Astrocyte (in vitro differentiated cells and primary cell): Measurements from ENCODE around the gene S100B. TPM values are rescaled to one million over a fixed set of nuclear protein-coding genes. Genes with fewer than 3 reads are reported as not detected.

ENCODE experiments used
- DNase-seq: peaks from one replicate; pipeline ENCODE4 v3.0.0-alpha.2; 2010; ENCODE audit warnings: low read depth
- FAIRE-seq: peaks from 2 replicates; lab custom pipeline; 2011; peaks lifted over from hg19 to GRCh38; lab: Jason Lieb, UNC
- H2AFZ ChIP-seq: 2 replicates; pipeline ENCODE4 v1.6.0; 2012; ENCODE audit warnings: low read depth, low read length, inconsistent platforms
- H3K27ac ChIP-seq: 2 replicates; pipeline ENCODE4 v1.5.1; 2011; ENCODE audit warnings: low read depth, low read length, inconsistent platforms
- H3K27me3 ChIP-seq: 2 replicates; pipeline ENCODE4 v1.6.0; 2011; ENCODE audit warnings: low read length, inconsistent platforms; ENCODE audit not compliant: insufficient read depth
- H3K36me3 ChIP-seq: 2 replicates; pipeline ENCODE4 v1.5.1; 2011; ENCODE audit warnings: low read length, inconsistent platforms; ENCODE audit not compliant: insufficient read depth
- H3K4me1 ChIP-seq: 2 replicates; pipeline ENCODE4 v1.5.1; 2011; ENCODE audit warnings: low read length, inconsistent platforms; ENCODE audit not compliant: insufficient read depth
- H3K4me2 ChIP-seq: 2 replicates; pipeline ENCODE4 v1.6.0; 2012; ENCODE audit warnings: low read length, inconsistent platforms
- H3K4me3 ChIP-seq: 2 replicates; pipeline ENCODE4 v1.5.1; 2011; ENCODE audit warnings: low read depth, mild to moderate bottlenecking, low read length, inconsistent platforms; ENCODE audit not compliant: insufficient read depth
- H3K79me2 ChIP-seq: 2 replicates; pipeline ENCODE4 v1.6.0; 2012; ENCODE audit warnings: mild to moderate bottlenecking, low read length, inconsistent platforms; ENCODE audit not compliant: insufficient read depth
- H3K9ac ChIP-seq: 2 replicates; pipeline ENCODE4 v1.6.0; 2012; ENCODE audit warnings: mild to moderate bottlenecking, low read length, inconsistent platforms
- H3K9me3 ChIP-seq: 2 replicates; pipeline ENCODE4 v1.5.1; 2012; ENCODE audit warnings: low read depth, mild to moderate bottlenecking, low read length, inconsistent platforms; ENCODE audit not compliant: insufficient read depth
- H4K20me1 ChIP-seq: 2 replicates; pipeline ENCODE4 v1.6.0; 2012; ENCODE audit warnings: low read length, inconsistent platforms; ENCODE audit not compliant: insufficient read depth
- H3K27ac Mint-ChIP-seq: one replicate; pipeline ENCODE4 v1.8.0; 2021; ENCODE audit warnings: mild to moderate bottlenecking, mixed read lengths; ENCODE audit not compliant: unreplicated experiment
- H3K27me3 Mint-ChIP-seq: one replicate; pipeline ENCODE4 v1.8.0; 2021; ENCODE audit warnings: low read depth, mixed read lengths; ENCODE audit not compliant: unreplicated experiment
- H3K36me3 Mint-ChIP-seq: one replicate; pipeline ENCODE4 v1.8.0; 2021; ENCODE audit warnings: low read depth, mixed read lengths; ENCODE audit not compliant: unreplicated experiment
- H3K4me1 Mint-ChIP-seq: one replicate; pipeline ENCODE4 v1.8.0; 2021; ENCODE audit warnings: low read depth, mixed read lengths; ENCODE audit not compliant: unreplicated experiment
- H3K4me3 Mint-ChIP-seq: one replicate; pipeline ENCODE4 v1.8.0; 2021; ENCODE audit warnings: mild to moderate bottlenecking, moderate library complexity, mixed read lengths; ENCODE audit not compliant: unreplicated experiment
- H3K9me3 Mint-ChIP-seq: one replicate; pipeline ENCODE4 v1.8.0; 2021; ENCODE audit warnings: mild to moderate bottlenecking, mixed read lengths; ENCODE audit not compliant: unreplicated experiment
- CTCF ChIP-seq: IDR thresholded peaks from 2 replicates; pipeline ENCODE4 v1.5.1; 2011; ENCODE audit warnings: low read depth, mild to moderate bottlenecking, inconsistent platforms, low read length, moderate library complexity; ENCODE audit not compliant: insufficient read depth
- EZH2 ChIP-seq: IDR thresholded peaks from 2 replicates; pipeline ENCODE4 v1.6.1; 2012; ENCODE audit warnings: mild to moderate bottlenecking, low read length, inconsistent platforms; ENCODE audit not compliant: insufficient read depth
- total RNA-seq: library from RNA; stranded (reverse); gene quantifications from 2 replicates; pipeline ENCODE4 v1.2.1, GENCODE V29; 2021

Gene S100B
- total RNA-seq, 1 donor from 2014 or later, result 2.0 TPM

GRCh38 chr21:46596201-46596600 is 8.7 kb downstream of the S100B start:
- DNase-seq, result no peak
- H3K4me3 ChIP-seq, result no peak overlapping the region
- Mint-ChIP-seq H3K4me3 (no peak overlapping the region), H3K36me3 (no peaks in the 10 kb centered on the region), H3K27ac (no peak overlapping the region), H3K27me3 (no peaks in the 10 kb centered on the region), H3K4me1 (peaks cover 14% of the 10 kb centered on the region), H3K9me3 (peaks cover 12% of the 10 kb centered on the region)
- peaks cover 15% of the 10 kb centered on the region for H3K9me3 ChIP-seq
- no peak overlapping the region for H2AFZ ChIP-seq
- H3K9ac ChIP-seq, result no peak overlapping the region
- no peak for TF ChIP-seq EZH2
- TF ChIP-seq CTCF, result no peak
- H3K4me1 ChIP-seq, result peaks cover 13% of the 10 kb centered on the region
- H3K36me3 ChIP-seq, result no peaks in the 10 kb centered on the region
- FAIRE-seq, result no peak
- no peak overlapping the region for H3K4me2 ChIP-seq
- H3K27ac ChIP-seq, result no peak overlapping the region
- no peaks in the 10 kb centered on the region for H4K20me1 ChIP-seq
- no peaks in the 10 kb centered on the region for H3K79me2 ChIP-seq
- H3K27me3 ChIP-seq, result no peaks in the 10 kb centered on the region

- no peak for TF ChIP-seq CTCF
- TF ChIP-seq EZH2, result no peak
- Histone ChIP-seq H3K27me3 (no peaks in the 10 kb centered on the region), H3K9ac (no peak overlapping the region), H2AFZ (no peak overlapping the region), H3K79me2 (no peaks in the 10 kb centered on the region), H3K27ac (no peak overlapping the region), H3K36me3 (no peaks in the 10 kb centered on the region), H3K9me3 (peaks cover 16% of the 10 kb centered on the region), H3K4me3 (no peak overlapping the region), H3K4me1 (peaks cover 9% of the 10 kb centered on the region), H3K4me2 (no peak overlapping the region), H4K20me1 (no peaks in the 10 kb centered on the region)
- Mint-ChIP-seq H3K36me3 (peaks cover 6% of the 10 kb centered on the region), H3K9me3 (peaks cover 29% of the 10 kb centered on the region), H3K27me3 (no peaks in the 10 kb centered on the region), H3K4me1 (peaks cover 7% of the 10 kb centered on the region), H3K4me3 (no peak overlapping the region), H3K27ac (no peak overlapping the region)
- DNase-seq (no peak), FAIRE-seq (no peak)
These were observed 10.6 kb downstream of the S100B start for GRCh38 chr21:46594276-46594675.

- no peaks in the 10 kb centered on the region for H3K27me3 Mint-ChIP-seq
- no peaks in the 10 kb centered on the region for H4K20me1 ChIP-seq
- H3K4me1 ChIP-seq, result no peaks in the 10 kb centered on the region
- no peak overlapping the region for H3K4me3 ChIP-seq
- TF ChIP-seq CTCF, result no peak
- TF ChIP-seq EZH2, result no peak
- H3K9me3 Mint-ChIP-seq, result peaks cover 59% of the 10 kb centered on the region
- H3K4me2 ChIP-seq, result no peak overlapping the region
- H3K36me3 ChIP-seq, result peaks cover 2% of the 10 kb centered on the region
- H2AFZ ChIP-seq, result no peak overlapping the region
- FAIRE-seq (no peak), DNase-seq (no peak)
- H3K27me3 ChIP-seq, result no peaks in the 10 kb centered on the region
- H3K36me3 Mint-ChIP-seq, result peaks cover 42% of the 10 kb centered on the region
- H3K79me2 ChIP-seq, result no peaks in the 10 kb centered on the region
- H3K9me3 ChIP-seq, result peaks cover 18% of the 10 kb centered on the region
- no peaks in the 10 kb centered on the region for H3K4me1 Mint-ChIP-seq
- no peak overlapping the region for H3K4me3 Mint-ChIP-seq
- no peak overlapping the region for H3K9ac ChIP-seq
- H3K27ac Mint-ChIP-seq, result no peak overlapping the region
- H3K27ac ChIP-seq, result no peak overlapping the region
These were observed 19.5 kb downstream of the S100B start for GRCh38 chr21:46585191-46585953.
